SK-N-SH (cell line): ENCODE results near the gene AIPL1. TPM values are rescaled to one million over a fixed set of nuclear protein-coding genes. Genes with fewer than 3 reads are reported as not detected.

Experiments used
- CTCF ChIA-PET: fragments of 300-600, 350-600 bp; formaldehyde crosslinking; extraction: SDS; loops from one replicate; lab custom pipeline; 2021; lab: Yijun Ruan, JAX
- POLR2A ChIA-PET: fragments of 350-600 bp; sonication (Branson Sonifier 250); formaldehyde crosslinking; extraction: SDS; loops from one replicate; lab custom pipeline; 2020; ENCODE audit warnings: antibody characterized with exemption, inconsistent platforms; lab: Yijun Ruan, JAX
- DNase-seq: peaks from one replicate; pipeline ENCODE4 v3.0.0; 2012
- H2AFZ ChIP-seq: fragments of 200-600 bp; sonication (generic); 2 replicates; pipeline ENCODE4 v1.8.1; 2016; ENCODE audit warnings: antibody characterized with exemption, mild to moderate bottlenecking, low read depth
- H3F3A ChIP-seq: fragments of 200-600 bp; sonication (generic); replicated peaks from 2 replicates; pipeline ENCODE3; 2016; ENCODE audit warnings: antibody characterized with exemption, mild to moderate bottlenecking; ENCODE audit not compliant: insufficient read depth
- H3K27ac ChIP-seq, 2 experiments: fragments of 200-500 bp in 1 of 2; fragments of 200-600 bp in 1 of 2; sonication (Bioruptor generic) in 1 of 2; sonication (generic), shearing (Covaris generic) in 1 of 2; 2 replicates each; pipeline versions ENCODE4 v1.5.1 to v1.6.1; 2014 to 2016; ENCODE audit warnings: low read depth in 2 of 2, inconsistent platforms in 1 of 2, low read length in 1 of 2, mild to moderate bottlenecking in 1 of 2, mixed read lengths in 1 of 2
- H3K27me3 ChIP-seq: fragments of 200-600 bp; sonication (generic), shearing (Covaris generic); 2 replicates; pipeline ENCODE4 v1.6.1; 2016; ENCODE audit warnings: mixed run types; ENCODE audit not compliant: insufficient read depth
- H3K36me3 ChIP-seq, 2 experiments: fragments of 200-500 bp in 1 of 2; fragments of 200-600 bp in 1 of 2; sonication (Bioruptor generic) in 1 of 2; sonication (generic) in 1 of 2; replicated peaks in 1 of 2; 2 replicates each; pipeline versions ENCODE3 to v1.5.1; 2014 to 2016; ENCODE audit warnings: low read length in 1 of 2, mild to moderate bottlenecking in 1 of 2; ENCODE audit not compliant: insufficient read depth in 2 of 2, control insufficient read depth in 1 of 2
- H3K4me1 ChIP-seq, 2 experiments: fragments of 200-500 bp in 1 of 2; fragments of 200-600 bp in 1 of 2; sonication (Bioruptor generic) in 1 of 2; sonication (generic), shearing (Covaris generic) in 1 of 2; 2 replicates each; pipeline versions ENCODE4 v1.5.1 to v1.6.1; 2014 to 2016; ENCODE audit warnings: low read depth in 1 of 2, low read length in 1 of 2, mixed run types in 1 of 2; ENCODE audit not compliant: insufficient read depth in 2 of 2, control insufficient read depth in 1 of 2
- H3K4me2 ChIP-seq: fragments of 200-600 bp; sonication (generic), shearing (Covaris generic); 2 replicates; pipeline ENCODE4 v1.6.1; 2017; ENCODE audit warnings: mixed run types
- H3K4me3 ChIP-seq, 2 experiments: fragments of 200-500 bp in 1 of 2; fragments of 200-600 bp in 1 of 2; sonication (Bioruptor generic) in 1 of 2; sonication (generic), shearing (Covaris generic) in 1 of 2; 2 replicates each; pipeline versions ENCODE4 v1.5.1 to v1.8.1; 2014 to 2016; ENCODE audit warnings: low read depth in 2 of 2, inconsistent platforms in 1 of 2, low read length in 1 of 2, mild to moderate bottlenecking in 1 of 2, mixed read lengths in 1 of 2, moderate library complexity in 1 of 2
- H3K79me2 ChIP-seq: fragments of 200-600 bp; sonication (generic); 2 replicates; pipeline ENCODE4 v1.8.1; 2017; ENCODE audit warnings: mild to moderate bottlenecking; ENCODE audit not compliant: insufficient read depth
- H3K9ac ChIP-seq: fragments of 200-600 bp; sonication (generic); 2 replicates; pipeline ENCODE4 v1.6.1; 2017; ENCODE audit warnings: mixed run types
- H3K9me2 ChIP-seq: fragments of 200-600 bp; sonication (generic); 2 replicates; pipeline ENCODE4 v1.6.1; 2017; ENCODE audit warnings: mixed run types
- H3K9me3 ChIP-seq: fragments of 200-600 bp; sonication (generic); 2 replicates; pipeline ENCODE4 v1.6.1; 2017; ENCODE audit warnings: mixed run types, mild to moderate bottlenecking, moderate library complexity
- H4K20me1 ChIP-seq: fragments of 200-600 bp; sonication (generic); 2 replicates; pipeline ENCODE4 v1.6.1; 2017; ENCODE audit warnings: mild to moderate bottlenecking, mixed run types; ENCODE audit not compliant: insufficient read depth
- EP300 ChIP-seq, 2 experiments: IDR thresholded peaks; 2 replicates each; pipeline versions ENCODE4 v1.4.0 to v1.6.1; 2012; ENCODE audit warnings: borderline replicate concordance in 1 of 2, low read depth in 1 of 2, low read length in 1 of 2
- FOSL2 ChIP-seq: IDR thresholded peaks from 2 replicates; pipeline ENCODE4 v1.4.0; 2012; ENCODE audit warnings: low read depth, mild to moderate bottlenecking, moderate library complexity, borderline replicate concordance
- IRF3 ChIP-seq: fragments of 150-350 bp; IDR thresholded peaks from 2 replicates; pipeline ENCODE4 v1.6.1; 2016; ENCODE audit warnings: mild to moderate bottlenecking, low read depth, low read length
- JUND ChIP-seq: IDR thresholded peaks from 2 replicates; pipeline ENCODE4 v1.4.0; 2012
- MAX ChIP-seq: IDR thresholded peaks from 2 replicates; pipeline ENCODE4 v1.4.0; 2012; ENCODE audit warnings: low read depth
- MEF2A ChIP-seq: IDR thresholded peaks from 2 replicates; pipeline ENCODE4 v1.4.0; 2012; ENCODE audit warnings: low read depth, borderline replicate concordance
- RAD21 ChIP-seq: IDR thresholded peaks from 2 replicates; pipeline ENCODE4 v1.6.1; 2012; ENCODE audit warnings: mild to moderate bottlenecking, low read length
- RCOR1 ChIP-seq: fragments of 150-350 bp; IDR thresholded peaks from 2 replicates; pipeline ENCODE4 v1.6.1; 2017; ENCODE audit warnings: antibody characterized with exemption, low read length
- REST ChIP-seq: IDR thresholded peaks from 2 replicates; pipeline ENCODE4 v1.6.1; 2012; ENCODE audit warnings: mild to moderate bottlenecking, low read depth, low read length, moderate library complexity
- RXRA ChIP-seq: IDR thresholded peaks from 2 replicates; pipeline ENCODE4 v1.4.0; 2012; ENCODE audit warnings: low read depth, mild to moderate bottlenecking, borderline replicate concordance
- SMC3 ChIP-seq: IDR thresholded peaks from 2 replicates; pipeline ENCODE4 v1.6.1; 2012; ENCODE audit warnings: low read depth, low read length, improper control_type of control experiment
- TAF1 ChIP-seq: IDR thresholded peaks from 2 replicates; pipeline ENCODE4 v1.6.1; 2012; ENCODE audit warnings: low read depth, mild to moderate bottlenecking, low read length, moderate library complexity, borderline replicate concordance
- TEAD4 ChIP-seq: IDR thresholded peaks from 2 replicates; pipeline ENCODE4 v1.4.0; 2012; ENCODE audit warnings: mild to moderate bottlenecking, borderline replicate concordance; ENCODE audit not compliant: insufficient read depth
- USF1 ChIP-seq: IDR thresholded peaks from 2 replicates; pipeline ENCODE4 v1.4.0; 2012; ENCODE audit warnings: low read depth, borderline replicate concordance
- ZBTB33 ChIP-seq: IDR thresholded peaks from 2 replicates; pipeline ENCODE4 v1.4.0; 2012; ENCODE audit warnings: low read depth, borderline replicate concordance
- WGBS: methylation state at CpG from one replicate; pipeline ENCODE4 v1.1.6; 2017; ENCODE audit warnings: low lambda C conversion rate; 5-methylcytosine and 5-hydroxymethylcytosine counted together
- polyA plus RNA-seq, 3 experiments: library from polyadenylated mRNA; depleted of rRNA; stranded (reverse); fragments of >200 nt; gene quantifications; 2 replicates each; pipeline ENCODE4 v1.2.3, GENCODE V29; 2012

The AIPL1 gene
- polyA plus RNA-seq, 1 of the 3 experiments (the other 2 are of a cell fraction) = not detected

- no peak overlapping the region for H3K27ac ChIP-seq
- H3K36me3 ChIP-seq = no peaks in the 10 kb centered on the region
- no peak overlapping the region for H3K9ac ChIP-seq
- H3K9me3 ChIP-seq = no peaks in the 10 kb centered on the region
- H3K9me2 ChIP-seq = no peaks in the 10 kb centered on the region
- WGBS = 13% methylated on average over 4 of the region's 4 CpGs
- DNase-seq = no peak
- POLR2A ChIA-PET = no interaction called here
- H3K4me2 ChIP-seq = no peak overlapping the region
- H3K79me2 ChIP-seq = no peaks in the 10 kb centered on the region
- H3K4me3 ChIP-seq = no peak overlapping the region
- H4K20me1 ChIP-seq = no peaks in the 10 kb centered on the region
- H2AFZ ChIP-seq = no peak overlapping the region
- TF ChIP-seq FOSL2 (no peak), TAF1 (no peak), MEF2A (no peak), RXRA (no peak), REST (no peak), SMC3 (no peak), IRF3 (no peak), TEAD4 (no peak), RCOR1 (no peak), EP300 (IDR thresholded peaks at IDR 0.05; ENCODE audit: borderline replicate concordance in 1 of 2, low read depth in 1 of 2, low read length in 1 of 2) (no peak), JUND (no peak), USF1 (no peak), RAD21 (no peak), ZBTB33 (no peak), MAX (no peak)
- no peaks in the 10 kb centered on the region for H3K4me1 ChIP-seq
- H3K27me3 ChIP-seq = peaks cover 23% of the 10 kb centered on the region
- CTCF ChIA-PET = no interaction called here
- no peaks in the 10 kb centered on the region for H3F3A ChIP-seq
These were observed 47.5 kb downstream of the AIPL1 start for GRCh38 chr17:6387442-6387841.
